ENCODE data around the gene NFX1. TPM values are rescaled to one million over a fixed set of nuclear protein-coding genes. Genes with fewer than 3 reads are reported as not detected.

Gene NFX1
- total and polyA plus RNA-seq, 2 experiments from 2014 or later: 18.5 to 19.5 TPM

- no peaks in the 10 kb centered on the region for H3K27me3 ChIP-seq
- no peaks in the 10 kb centered on the region for H3K9me3 ChIP-seq (ENCODE audit: low read depth)
- no peaks in the 10 kb centered on the region for H3K36me3 ChIP-seq (replicated peaks; ENCODE audit: insufficient read depth, low read depth)
- peak overlapping the region; percentile 51 for H3K4me3 ChIP-seq
- no peaks in the 10 kb centered on the region for H3K9me2 ChIP-seq (replicated peaks; ENCODE audit: insufficient read depth)
- peak overlapping the region; percentile 80 for H3K27ac ChIP-seq
- peaks cover 63% of the 10 kb centered on the region for H3K79me2 ChIP-seq
- no peak for DNase-seq (ENCODE audit: low spot score)
- 31% methylated on average over 11 of the region's 13 CpGs for WGBS (ENCODE audit: low lambda C conversion rate, missing lambda C conversion rate)
- H4K20me1 ChIP-seq (ENCODE audit: insufficient read depth, poor library complexity, severe bottlenecking): peaks cover 3% of the 10 kb centered on the region
- H2AFZ ChIP-seq: peak overlapping the region; percentile 20
- peak overlapping the region; percentile 94 for H3K4me2 ChIP-seq
- peaks cover 13% of the 10 kb centered on the region for H3K4me1 ChIP-seq (ENCODE audit: insufficient read depth)
- no peak for TF ChIP-seq EZH2phosphoT487 (IDR thresholded peaks at IDR 0.05; ENCODE audit: low read depth, severe bottlenecking, unreplicated experiment)
Measured at GRCh38 chr9:33265211-33265865, 25.0 kb upstream of the NFX1 start.

DNA sequence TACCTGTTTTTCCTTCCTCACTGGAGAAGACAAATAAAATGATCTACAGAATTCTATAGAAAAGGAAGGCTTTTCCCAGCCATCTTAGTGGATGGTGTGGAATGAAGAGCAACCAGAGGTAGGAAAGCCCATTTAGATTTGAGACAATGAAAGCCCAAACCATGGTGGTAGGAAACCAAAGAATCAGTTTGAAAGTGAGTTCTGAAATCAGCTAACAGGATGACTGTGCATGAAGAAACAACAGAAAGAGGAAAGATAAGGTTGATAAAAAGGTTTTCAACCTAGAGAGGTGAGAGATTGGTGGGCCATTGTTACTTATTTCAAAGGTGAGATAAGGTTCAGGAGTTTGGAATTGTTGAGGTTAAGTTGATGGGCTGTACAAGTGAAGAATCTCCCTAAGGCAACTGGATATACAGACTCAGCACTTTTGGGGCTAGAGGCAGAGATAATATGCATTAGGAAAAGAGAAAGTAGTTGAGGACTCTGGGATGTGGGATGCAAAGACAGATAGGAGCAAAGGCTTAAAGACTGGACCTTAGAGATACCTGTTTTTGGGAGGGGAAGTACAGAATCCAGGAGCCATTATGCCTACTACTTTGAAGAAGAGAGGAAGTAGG, 23.1 kb upstream of the NFX1 start:
- Histone ChIP-seq H4K20me1 (ENCODE audit: insufficient read depth, poor library complexity, severe bottlenecking) (peaks cover 3% of the 10 kb centered on the region), H2AFZ (no peak overlapping the region), H3K27me3 (no peaks in the 10 kb centered on the region), H3K27ac (no peak overlapping the region), H3K4me1 (ENCODE audit: insufficient read depth) (peaks cover 13% of the 10 kb centered on the region), H3K4me2 (no peak overlapping the region), H3K9me2 (replicated peaks; ENCODE audit: insufficient read depth) (no peaks in the 10 kb centered on the region), H3K79me2 (peaks cover 47% of the 10 kb centered on the region), H3K9me3 (ENCODE audit: low read depth) (no peaks in the 10 kb centered on the region), H3K36me3 (replicated peaks; ENCODE audit: insufficient read depth, low read depth) (no peaks in the 10 kb centered on the region), H3K4me3 (no peak overlapping the region)
- TF ChIP-seq EZH2phosphoT487 (IDR thresholded peaks at IDR 0.05; ENCODE audit: low read depth, severe bottlenecking, unreplicated experiment): no peak
- TF ChIP-seq, protein P1, sequence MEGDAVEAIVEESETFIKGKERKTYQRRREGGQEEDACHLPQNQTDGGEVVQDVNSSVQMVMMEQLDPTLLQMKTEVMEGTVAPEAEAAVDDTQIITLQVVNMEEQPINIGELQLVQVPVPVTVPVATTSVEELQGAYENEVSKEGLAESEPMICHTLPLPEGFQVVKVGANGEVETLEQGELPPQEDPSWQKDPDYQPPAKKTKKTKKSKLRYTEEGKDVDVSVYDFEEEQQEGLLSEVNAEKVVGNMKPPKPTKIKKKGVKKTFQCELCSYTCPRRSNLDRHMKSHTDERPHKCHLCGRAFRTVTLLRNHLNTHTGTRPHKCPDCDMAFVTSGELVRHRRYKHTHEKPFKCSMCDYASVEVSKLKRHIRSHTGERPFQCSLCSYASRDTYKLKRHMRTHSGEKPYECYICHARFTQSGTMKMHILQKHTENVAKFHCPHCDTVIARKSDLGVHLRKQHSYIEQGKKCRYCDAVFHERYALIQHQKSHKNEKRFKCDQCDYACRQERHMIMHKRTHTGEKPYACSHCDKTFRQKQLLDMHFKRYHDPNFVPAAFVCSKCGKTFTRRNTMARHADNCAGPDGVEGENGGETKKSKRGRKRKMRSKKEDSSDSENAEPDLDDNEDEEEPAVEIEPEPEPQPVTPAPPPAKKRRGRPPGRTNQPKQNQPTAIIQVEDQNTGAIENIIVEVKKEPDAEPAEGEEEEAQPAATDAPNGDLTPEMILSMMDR (IDR thresholded peaks at IDR 0.05; ENCODE audit: poor library complexity): no peak
- TF ChIP-seq EZH2 (IDR thresholded peaks at IDR 0.05; ENCODE audit: borderline replicate concordance): no peak
- DNase-seq (ENCODE audit: low spot score): no peak

DNA sequence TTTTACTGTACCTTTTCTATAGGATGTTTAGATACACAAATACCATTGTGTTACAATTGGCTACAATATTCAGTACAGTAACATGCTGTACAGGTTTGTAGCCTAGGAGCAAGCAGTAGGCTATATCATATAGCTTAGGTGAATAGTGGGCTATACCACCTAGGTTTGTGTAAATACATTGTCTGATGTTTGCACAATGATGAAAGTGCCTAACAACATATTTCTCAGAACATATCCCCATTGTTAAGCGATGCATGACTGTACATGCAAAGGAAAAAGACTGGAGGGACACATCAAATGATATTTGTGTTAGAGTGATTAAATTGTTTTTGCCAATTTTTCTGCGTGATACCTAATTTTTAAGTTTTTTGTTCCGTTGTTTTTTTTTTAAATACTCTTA, 20.2 kb upstream of the NFX1 start:
- no peak overlapping the region for H3K4me2 ChIP-seq
- H3K9me3 ChIP-seq (ENCODE audit: low read depth): no peaks in the 10 kb centered on the region
- 98% methylated on average over 3 of the region's 3 CpGs for WGBS (ENCODE audit: low lambda C conversion rate, missing lambda C conversion rate)
- H3K4me3 ChIP-seq: no peak overlapping the region
- H3K79me2 ChIP-seq: peaks cover 39% of the 10 kb centered on the region
- H4K20me1 ChIP-seq (ENCODE audit: insufficient read depth, poor library complexity, severe bottlenecking): no peaks in the 10 kb centered on the region
- H2AFZ ChIP-seq: no peak overlapping the region
- no peaks in the 10 kb centered on the region for H3K9me2 ChIP-seq (replicated peaks; ENCODE audit: insufficient read depth)
- DNase-seq (ENCODE audit: low spot score): no peak
- H3K4me1 ChIP-seq (ENCODE audit: insufficient read depth): peaks cover 7% of the 10 kb centered on the region
- TF ChIP-seq EZH2phosphoT487 (IDR thresholded peaks at IDR 0.05; ENCODE audit: low read depth, severe bottlenecking, unreplicated experiment): no peak
- TF ChIP-seq, protein P1 (IDR thresholded peaks at IDR 0.05; ENCODE audit: poor library complexity): no peak
- TF ChIP-seq EZH2 (IDR thresholded peaks at IDR 0.05; ENCODE audit: borderline replicate concordance): no peak
- H3K36me3 ChIP-seq (replicated peaks; ENCODE audit: insufficient read depth, low read depth): peaks cover 3% of the 10 kb centered on the region
- H3K27ac ChIP-seq: no peak overlapping the region
- H3K27me3 ChIP-seq: no peaks in the 10 kb centered on the region

DNA sequence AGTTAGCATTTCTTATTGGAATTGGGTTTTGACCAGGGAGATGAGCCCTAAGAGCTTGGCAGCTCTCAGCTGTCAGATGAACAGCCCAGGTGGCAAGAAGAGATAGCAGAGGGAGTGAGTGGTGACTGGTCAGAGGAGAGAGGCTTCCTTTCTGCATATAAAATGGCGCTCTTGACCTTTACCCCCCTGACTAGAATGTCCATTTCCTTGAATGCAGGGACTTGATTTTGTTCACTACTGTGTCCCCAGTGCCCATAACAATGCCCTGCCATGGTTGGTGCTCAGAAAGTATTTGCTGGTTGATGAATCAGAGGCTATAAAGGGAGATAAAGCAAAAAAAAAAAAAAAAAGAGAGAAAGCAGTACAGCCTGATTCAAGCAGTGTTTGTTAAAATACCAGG, 18.3 kb upstream of the NFX1 start:
- Histone ChIP-seq H3K9me2 (replicated peaks; ENCODE audit: insufficient read depth) (no peaks in the 10 kb centered on the region), H3K27me3 (no peaks in the 10 kb centered on the region), H3K9me3 (ENCODE audit: low read depth) (no peaks in the 10 kb centered on the region), H3K27ac (peak overlapping the region; percentile 69), H3K79me2 (peaks cover 22% of the 10 kb centered on the region), H3K36me3 (replicated peaks; ENCODE audit: insufficient read depth, low read depth) (peaks cover 3% of the 10 kb centered on the region), H4K20me1 (ENCODE audit: insufficient read depth, poor library complexity, severe bottlenecking) (no peaks in the 10 kb centered on the region), H3K4me2 (no peak overlapping the region), H2AFZ (no peak overlapping the region), H3K4me3 (no peak overlapping the region), H3K4me1 (ENCODE audit: insufficient read depth) (no peaks in the 10 kb centered on the region)
- WGBS (ENCODE audit: low lambda C conversion rate, missing lambda C conversion rate): 76% methylated on average over 1 of the region's 1 CpG
- DNase-seq (ENCODE audit: low spot score): peak; percentile 26
- no peak for TF ChIP-seq EZH2 (IDR thresholded peaks at IDR 0.05; ENCODE audit: borderline replicate concordance)
- TF ChIP-seq EZH2phosphoT487 (IDR thresholded peaks at IDR 0.05; ENCODE audit: low read depth, severe bottlenecking, unreplicated experiment): no peak

All from hepatocyte (in vitro differentiated cells).